Activated CD4-positive, alpha-beta T cell treated with anti-CD3 and anti-CD28 coated beads for 1 hour (primary cell): ENCODE data around the gene DUSP11.
"Not testable (repeated sequence)": the region's sequence is repeated elsewhere in the genome, so short reads cannot be mapped to it uniquely, and the experiment has no call there.

Source experiments
- DNase-seq: peaks from one replicate; pipeline ENCODE4 v3.0.0-alpha.2; 2020

The DUSP11 gene

GRCh38 chr2:73770725-73771124 lies 9.2 kb downstream of the DUSP11 start:
- no peak for DNase-seq

- DNase-seq = no peak
Measured at GRCh38 chr2:73766994-73767393, 12.9 kb downstream of the DUSP11 start.

GRCh38 chr2:73766349-73766748 lies 13.6 kb downstream of the DUSP11 start:
- no peak for DNase-seq

- DNase-seq = no peak
Measured at GRCh38 chr2:73764945-73765344, 15.0 kb downstream of the DUSP11 start.

GRCh38 chr2:73762571-73762970 lies 17.3 kb downstream of the DUSP11 start:
- no peak for DNase-seq

GRCh38 chr2:73759904-73760303 lies 20.0 kb downstream of the DUSP11 start:
- no peak for DNase-seq

- no peak for DNase-seq
Measured at GRCh38 chr2:73759285-73759764, 20.6 kb downstream of the DUSP11 start.

- DNase-seq = not testable (repeated sequence)
Measured at GRCh38 chr2:73754332-73754731, 25.6 kb downstream of the DUSP11 start.

GRCh38 chr2:73749314-73749713 lies 30.6 kb downstream of the DUSP11 start:
- no peak for DNase-seq

- no peak for DNase-seq
Measured at GRCh38 chr2:73746877-73747208, 33.1 kb downstream of the DUSP11 start.

GRCh38 chr2:73746015-73746876 lies 33.7 kb downstream of the DUSP11 start:
- no peak for DNase-seq

GRCh38 chr2:73740767-73741166 lies 39.1 kb downstream of the DUSP11 start:
- DNase-seq = no peak

- DNase-seq = no peak
Measured at GRCh38 chr2:73739101-73739500, 40.8 kb downstream of the DUSP11 start.

- peak; percentile 89 for DNase-seq
Measured at GRCh38 chr2:73736855-73737779, 42.8 kb downstream of the DUSP11 start, which contains the start of gene TPRKB. TSS of gene TPRKB (minus strand) at chr2:73737345. CDS start at chr2:73734569, 2,776 bp downstream.

- no peak for DNase-seq
Measured at GRCh38 chr2:73736378-73736777, 43.5 kb downstream of the DUSP11 start.

- no peak for DNase-seq
Measured at GRCh38 chr2:73730810-73731209, 49.1 kb downstream of the DUSP11 start.

GRCh38 chr2:73728711-73729110 lies 51.2 kb downstream of the DUSP11 start:
- no peak for DNase-seq

GRCh38 chr2:73728043-73728442 lies 51.9 kb downstream of the DUSP11 start:
- no peak for DNase-seq

- not testable (repeated sequence) for DNase-seq
Measured at GRCh38 chr2:73726657-73727056, 53.2 kb downstream of the DUSP11 start.

- DNase-seq = no peak
Measured at GRCh38 chr2:73718851-73719621, 60.9 kb downstream of the DUSP11 start.

GRCh38 chr2:73718421-73718820 lies 61.5 kb downstream of the DUSP11 start:
- DNase-seq = no peak

- DNase-seq = not testable (repeated sequence)
Measured at GRCh38 chr2:73717695-73718094, 62.2 kb downstream of the DUSP11 start.

GRCh38 chr2:73717251-73717606 lies 62.7 kb downstream of the DUSP11 start:
- DNase-seq = no peak
